ENCODE results near the gene SEC23IP. TPM values are rescaled to one million over a fixed set of nuclear protein-coding genes. Genes with fewer than 3 reads are reported as not detected.

SEC23IP gene
- total RNA-seq, 1 experiment from 2014 or later, result 6.1 TPM

- in situ Hi-C loops (cut with HindIII; ENCODE audit: low pct_unique_long_range_greater_than_20kb, low sequenced_read_pairs), result no loop called here
- DNase-seq (ENCODE audit: low read depth), result no peak
Measured at GRCh38 chr10:119917777-119918176, 25.2 kb downstream of the SEC23IP start.

GRCh38 chr10:119919271-119919670 lies 26.7 kb downstream of the SEC23IP start:
- no peak for DNase-seq (ENCODE audit: low read depth)
- in situ Hi-C loops (cut with HindIII; ENCODE audit: low pct_unique_long_range_greater_than_20kb, low sequenced_read_pairs), result no loop called here

GRCh38 chr10:119919826-119920225 lies 27.3 kb downstream of the SEC23IP start:
- in situ Hi-C loops (cut with HindIII; ENCODE audit: low pct_unique_long_range_greater_than_20kb, low sequenced_read_pairs), result no loop called here
- no peak for DNase-seq (ENCODE audit: low read depth)

- DNase-seq (ENCODE audit: low read depth), result no peak
- in situ Hi-C loops (cut with HindIII; ENCODE audit: low pct_unique_long_range_greater_than_20kb, low sequenced_read_pairs), result no loop called here
Measured at GRCh38 chr10:119928411-119928810, 35.9 kb downstream of the SEC23IP start.

- no peak for DNase-seq (ENCODE audit: low read depth)
- in situ Hi-C loops (cut with HindIII; ENCODE audit: low pct_unique_long_range_greater_than_20kb, low sequenced_read_pairs), result no loop called here
Measured at GRCh38 chr10:119931871-119932270, 39.3 kb downstream of the SEC23IP start.

GRCh38 chr10:119932631-119933030 lies 40.1 kb downstream of the SEC23IP start:
- in situ Hi-C loops (cut with HindIII; ENCODE audit: low pct_unique_long_range_greater_than_20kb, low sequenced_read_pairs), result no loop called here
- DNase-seq (ENCODE audit: low read depth), result no peak

GRCh38 chr10:119933179-119933578 lies 40.6 kb downstream of the SEC23IP start:
- in situ Hi-C loops (cut with HindIII; ENCODE audit: low pct_unique_long_range_greater_than_20kb, low sequenced_read_pairs), result no loop called here
- peak; percentile 13 for DNase-seq (ENCODE audit: low read depth)

GRCh38 chr10:119940487-119940886 lies 48.0 kb downstream of the SEC23IP start:
- in situ Hi-C loops (cut with HindIII; ENCODE audit: low pct_unique_long_range_greater_than_20kb, low sequenced_read_pairs), result no loop called here
- peak; percentile 11 for DNase-seq (ENCODE audit: low read depth)

- in situ Hi-C loops (cut with HindIII; ENCODE audit: low pct_unique_long_range_greater_than_20kb, low sequenced_read_pairs), result no loop called here
- no peak for DNase-seq (ENCODE audit: low read depth)
Measured at GRCh38 chr10:119942973-119943372, 50.4 kb downstream of the SEC23IP start.

GRCh38 chr10:119945805-119946204 lies 53.3 kb downstream of the SEC23IP start:
- in situ Hi-C loops (cut with HindIII; ENCODE audit: low pct_unique_long_range_greater_than_20kb, low sequenced_read_pairs), result no loop called here
- DNase-seq (ENCODE audit: low read depth), result no peak

GRCh38 chr10:119947300-119947699 lies 54.8 kb downstream of the SEC23IP start:
- in situ Hi-C loops (cut with HindIII; ENCODE audit: low pct_unique_long_range_greater_than_20kb, low sequenced_read_pairs), result no loop called here
- no peak for DNase-seq (ENCODE audit: low read depth)

- in situ Hi-C loops (cut with HindIII; ENCODE audit: low pct_unique_long_range_greater_than_20kb, low sequenced_read_pairs), result no loop called here
- no peak for DNase-seq (ENCODE audit: low read depth)
Measured at GRCh38 chr10:119957451-119957850, 64.9 kb downstream of the SEC23IP start.

- in situ Hi-C loops (cut with HindIII; ENCODE audit: low pct_unique_long_range_greater_than_20kb, low sequenced_read_pairs), result no loop called here
- DNase-seq (ENCODE audit: low read depth), result no peak
Measured at GRCh38 chr10:119962837-119963236, 70.3 kb downstream of the SEC23IP start.

GRCh38 chr10:119967066-119967465 lies 74.5 kb downstream of the SEC23IP start:
- in situ Hi-C loops (cut with HindIII; ENCODE audit: low pct_unique_long_range_greater_than_20kb, low sequenced_read_pairs), result no loop called here
- no peak for DNase-seq (ENCODE audit: low read depth)

GRCh38 chr10:119969609-119970008 lies 77.1 kb downstream of the SEC23IP start:
- in situ Hi-C loops (cut with HindIII; ENCODE audit: low pct_unique_long_range_greater_than_20kb, low sequenced_read_pairs), result no loop called here
- DNase-seq (ENCODE audit: low read depth), result no peak

GRCh38 chr10:119970107-119970506 lies 77.6 kb downstream of the SEC23IP start:
- in situ Hi-C loops (cut with HindIII; ENCODE audit: low pct_unique_long_range_greater_than_20kb, low sequenced_read_pairs), result no loop called here

GRCh38 chr10:119970963-119971362 lies 78.4 kb downstream of the SEC23IP start:
- in situ Hi-C loops (cut with HindIII; ENCODE audit: low pct_unique_long_range_greater_than_20kb, low sequenced_read_pairs), result no loop called here

More at GRCh38 chr10:119970107-119970506, 77.6 kb downstream of the SEC23IP start:
- DNase-seq (ENCODE audit: low read depth), result no peak

GRCh38 chr10:119973281-119973680 lies 80.8 kb downstream of the SEC23IP start:
- in situ Hi-C loops (cut with HindIII; ENCODE audit: low pct_unique_long_range_greater_than_20kb, low sequenced_read_pairs), result no loop called here
- DNase-seq (ENCODE audit: low read depth), result peak; percentile 52

More at GRCh38 chr10:119970963-119971362, 78.4 kb downstream of the SEC23IP start:
- DNase-seq (ENCODE audit: low read depth), result no peak

- in situ Hi-C loops (cut with HindIII; ENCODE audit: low pct_unique_long_range_greater_than_20kb, low sequenced_read_pairs), result no loop called here
- no peak for DNase-seq (ENCODE audit: low read depth)
Measured at GRCh38 chr10:119976421-119976820, 83.9 kb downstream of the SEC23IP start.

GRCh38 chr10:119980956-119981750 lies 88.6 kb downstream of the SEC23IP start:
- in situ Hi-C loops (cut with HindIII; ENCODE audit: low pct_unique_long_range_greater_than_20kb, low sequenced_read_pairs), result no loop called here
- no peak for DNase-seq (ENCODE audit: low read depth)
